PFSK-1 (cell line): ENCODE results near the gene YLPM1.

Experiments
- POLR2AphosphoS5 ChIP-seq: IDR thresholded peaks from 2 replicates; pipeline ENCODE4 v1.6.1; 2012; ENCODE audit warnings: low read depth, mild to moderate bottlenecking, control low read depth, low read length, moderate library complexity
- SIN3A ChIP-seq: IDR thresholded peaks from 2 replicates; pipeline ENCODE4 v1.6.1; 2012; ENCODE audit warnings: mild to moderate bottlenecking, low read length, moderate library complexity, borderline replicate concordance; ENCODE audit not compliant: insufficient read depth
- TAF1 ChIP-seq: IDR thresholded peaks from 2 replicates; pipeline ENCODE4 v1.6.1; 2012; ENCODE audit warnings: low read length, control low read depth, borderline replicate concordance; ENCODE audit not compliant: insufficient read depth

GRCh38 chr14:74859757-74860552 lies 96.8 kb downstream of the YLPM1 start:
- TF ChIP-seq POLR2AphosphoS5: no peak
- no peak for TF ChIP-seq TAF1
- no peak for TF ChIP-seq SIN3A
